Panc1 (cell line): ENCODE measurements around the gene IFI16. TPM values are rescaled to one million over a fixed set of nuclear protein-coding genes. Genes with fewer than 3 reads are reported as not detected.

Source experiments
- ATAC-seq: fragments of 200-7000 bp; cut with Tn5 transposase; 2 replicates; pipeline ENCODE4 v1.9.1; 2020; ENCODE audit warnings: mild to moderate bottlenecking, moderate library complexity
- BruUV-seq: library from RNA; stranded (reverse); fragments of 400-500 nt; replicated peaks from 2 replicates; lab custom pipeline; 2021; lab: Mats Ljungman, UMichigan
- CTCF ChIA-PET: fragments of 300-600 bp; sonication (Branson Sonifier 250); formaldehyde crosslinking; loops from one replicate; lab custom pipeline; 2022; ENCODE audit warnings: antibody characterized with exemption; lab: Charles Lee
- POLR2A ChIA-PET: fragments of 300-600 bp; sonication (Branson Sonifier 250); formaldehyde crosslinking; loops from one replicate; lab custom pipeline; 2022; ENCODE audit warnings: antibody characterized with exemption; lab: Charles Lee
- DNase-seq: peaks from one replicate; pipeline ENCODE4 v3.0.0-alpha.2; 2010; ENCODE audit warnings: low read depth, low spot score
- H3K27ac ChIP-seq: 2 replicates; pipeline ENCODE4 v1.5.1; 2011; ENCODE audit warnings: mild to moderate bottlenecking, low read length, inconsistent platforms
- H3K27me3 ChIP-seq: fragments of 200-500 bp; sonication (Bioruptor generic); 2 replicates; pipeline ENCODE4 v1.6.0; 2014; ENCODE audit warnings: low read length, inconsistent platforms; ENCODE audit not compliant: control insufficient read depth, insufficient read depth
- H3K36me3 ChIP-seq: fragments of 200-500 bp; sonication (Bioruptor generic); 2 replicates; pipeline ENCODE4 v1.5.1; 2014; ENCODE audit warnings: inconsistent platforms, mild to moderate bottlenecking, low read length, moderate library complexity; ENCODE audit not compliant: control insufficient read depth, insufficient read depth
- H3K4me1 ChIP-seq: 2 replicates; pipeline ENCODE4 v1.5.1; 2011; ENCODE audit warnings: inconsistent platforms, mild to moderate bottlenecking, low read length, moderate library complexity; ENCODE audit not compliant: control insufficient read depth, insufficient read depth
- H3K4me3 ChIP-seq, 2 experiments: 2 replicates each; pipeline ENCODE4 v1.5.1; 2011 to 2012; ENCODE audit warnings: low read depth in 2 of 2, low read length in 2 of 2, mild to moderate bottlenecking in 2 of 2, inconsistent platforms in 1 of 2, moderate library complexity in 1 of 2
- H3K9me3 ChIP-seq: fragments of 200-500 bp; sonication (Bioruptor generic); 2 replicates; pipeline ENCODE4 v1.5.1; 2014; ENCODE audit warnings: low read depth, mild to moderate bottlenecking, inconsistent platforms, low read length, moderate library complexity; ENCODE audit not compliant: control insufficient read depth, insufficient read depth
- CTCF ChIP-seq: fragments of 450-650 bp; IDR thresholded peaks from 2 replicates; pipeline ENCODE4 v1.5.1; 2017; ENCODE audit warnings: mild to moderate bottlenecking
- POLR2AphosphoS5 ChIP-seq: IDR thresholded peaks from 2 replicates; pipeline ENCODE4 v1.6.1; 2012; ENCODE audit warnings: mild to moderate bottlenecking, low read depth, low read length, moderate library complexity
- REST ChIP-seq, 2 experiments: IDR thresholded peaks; 2 replicates each; pipeline ENCODE4 v1.6.1; 2011 to 2012; ENCODE audit warnings: low read depth in 2 of 2, control low read depth in 1 of 2, low read length in 1 of 2, mild to moderate bottlenecking in 1 of 2, moderate library complexity in 1 of 2; ENCODE audit not compliant: insufficient read depth in 1 of 2
- SIN3A ChIP-seq: IDR thresholded peaks from 2 replicates; pipeline ENCODE4 v1.6.1; 2012; ENCODE audit warnings: low read depth, mild to moderate bottlenecking, low read length, moderate library complexity, borderline replicate concordance; ENCODE audit not compliant: insufficient read depth
- TCF7L2 ChIP-seq: IDR thresholded peaks from 2 replicates; pipeline ENCODE4 v1.6.1; 2011; ENCODE audit warnings: mild to moderate bottlenecking, low read depth, low read length, inconsistent platforms
- in situ Hi-C: cut with HindIII; loops from 2 replicates; pipeline ENCODE4 v1.10.0; 2016; ENCODE audit warnings: low sequenced_read_pairs, low pct_unique_long_range_greater_than_20kb
- intact Hi-C: fragments of 100-400 bp; cut with micrococcal nuclease; formaldehyde crosslinking; loops from one replicate; pipeline ENCODE4 v1.10.0; 2022; ENCODE audit not compliant: unreplicated experiment
- total RNA-seq: library from RNA; stranded (reverse); gene quantifications from one replicate; pipeline ENCODE4 v1.2.1, GENCODE V29; 2021; ENCODE audit not compliant: unreplicated experiment

The IFI16 gene
- total RNA-seq, 1 experiment from 2014 or later = 0.36 TPM

DNA sequence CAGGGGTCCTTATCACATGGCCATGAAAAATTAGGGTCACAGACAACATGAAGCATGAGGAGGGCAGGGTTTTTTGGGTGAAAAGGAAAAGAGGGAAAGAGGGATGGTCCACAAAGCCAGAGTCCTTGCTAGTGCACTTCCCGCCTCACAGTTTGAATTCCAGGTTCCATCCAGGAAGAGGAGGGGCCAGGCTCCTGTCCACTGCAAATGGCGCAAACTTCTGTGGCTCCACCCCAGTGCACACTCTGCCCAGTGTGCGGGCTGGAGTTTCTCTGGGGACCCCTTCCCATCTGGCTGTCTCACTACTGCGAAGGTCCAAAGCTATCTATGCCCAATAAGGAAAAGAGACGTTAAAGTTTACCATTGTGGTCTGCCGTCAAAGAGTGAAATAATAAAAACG is 49.0 kb downstream of the IFI16 start:
- Histone ChIP-seq H3K27me3 (no peaks in the 10 kb centered on the region), H3K4me1 (no peaks in the 10 kb centered on the region), H3K4me3 (no peak overlapping the region), H3K27ac (no peak overlapping the region), H3K9me3 (no peaks in the 10 kb centered on the region), H3K36me3 (no peaks in the 10 kb centered on the region)
- no peak for ATAC-seq
- TF ChIP-seq TCF7L2 (no peak), POLR2AphosphoS5 (no peak), CTCF (no peak), SIN3A (no peak), REST (IDR thresholded peaks at IDR 0.05; ENCODE audit: insufficient read depth in 1 of 2, low read depth in 2 of 2, low read length in 1 of 2) (no peak)
- DNase-seq = no peak
- ChIA-PET CTCF (no interaction called here), POLR2A (no interaction called here)
- no TSS peak for BruUV-seq
- in situ Hi-C loops = no loop called here
- intact Hi-C loops = no loop called here

DNA sequence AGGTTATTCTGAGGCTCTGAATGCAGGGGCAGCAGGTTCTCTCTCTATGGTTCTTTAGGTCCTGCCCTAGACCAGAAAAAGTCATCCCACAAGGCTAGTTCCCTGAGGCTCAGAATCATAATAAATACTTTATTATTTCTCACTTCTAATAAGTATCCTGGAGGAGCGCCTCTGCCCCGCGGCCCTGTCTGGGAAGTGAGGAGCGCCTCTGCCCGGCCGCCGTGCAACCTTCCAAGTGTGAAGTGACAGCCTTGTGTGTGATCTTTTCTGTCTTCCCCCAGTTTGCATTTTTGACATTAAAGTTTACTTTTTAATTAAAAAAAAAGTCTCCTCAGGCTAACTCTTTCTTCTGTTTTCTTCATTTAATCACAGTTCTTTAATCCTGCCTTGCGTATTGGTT is 55.4 kb downstream of the IFI16 start:
- in situ Hi-C loops = no loop called here
- no TSS peak for BruUV-seq

More for the DNA sequence above, 55.4 kb downstream of the IFI16 start:
- no peak for DNase-seq
- ChIA-PET CTCF (no interaction called here), POLR2A (no interaction called here)
- ATAC-seq = no peak
- Histone ChIP-seq H3K27ac (no peak overlapping the region), H3K36me3 (no peaks in the 10 kb centered on the region), H3K4me1 (no peaks in the 10 kb centered on the region), H3K27me3 (no peaks in the 10 kb centered on the region), H3K4me3 (no peak overlapping the region), H3K9me3 (no peaks in the 10 kb centered on the region)
- no peak for TF ChIP-seq SIN3A
- TF ChIP-seq REST (IDR thresholded peaks at IDR 0.05; ENCODE audit: insufficient read depth in 1 of 2, low read depth in 2 of 2, low read length in 1 of 2) = no peak
- no peak for TF ChIP-seq POLR2AphosphoS5
- TF ChIP-seq CTCF = no peak
- TF ChIP-seq TCF7L2 = no peak
- intact Hi-C loops = no loop called here
